ENCODE results near the gene CRB1.
"Not testable (repeated sequence)": the region's sequence is repeated elsewhere in the genome, so short reads cannot be mapped to it uniquely, and the experiment has no call there.

Gene CRB1

GRCh38 chr1:197466813-197467212, 198.8 kb downstream of the CRB1 start:
- FAIRE-seq = no peak

GRCh38 chr1:197467881-197468280, 199.8 kb downstream of the CRB1 start:
- no peak for FAIRE-seq

- FAIRE-seq = no peak
Measured at GRCh38 chr1:197468543-197469175, 200.6 kb downstream of the CRB1 start.

- FAIRE-seq = no peak
Measured at GRCh38 chr1:197469620-197470210, 201.7 kb downstream of the CRB1 start.

GRCh38 chr1:197470330-197470729, 202.3 kb downstream of the CRB1 start:
- no peak for FAIRE-seq

GRCh38 chr1:197471248-197471985, 203.4 kb downstream of the CRB1 start:
- no peak for FAIRE-seq

GRCh38 chr1:197472141-197472540, 204.1 kb downstream of the CRB1 start:
- no peak for FAIRE-seq

- no peak for FAIRE-seq
Measured at GRCh38 chr1:197480446-197480845, 212.4 kb downstream of the CRB1 start.

- FAIRE-seq = no peak
Measured at GRCh38 chr1:197481101-197481500, 213.0 kb downstream of the CRB1 start.

- no peak for FAIRE-seq
Measured at GRCh38 chr1:197485790-197486189, 217.7 kb downstream of the CRB1 start.

GRCh38 chr1:197486946-197487345, 218.9 kb downstream of the CRB1 start:
- no peak for FAIRE-seq

GRCh38 chr1:197491505-197491904, 223.5 kb downstream of the CRB1 start:
- FAIRE-seq = not testable (repeated sequence)

- no peak for FAIRE-seq
Measured at GRCh38 chr1:197496722-197497121, 228.7 kb downstream of the CRB1 start.

- no peak for FAIRE-seq
Measured at GRCh38 chr1:197510691-197511378, 242.8 kb downstream of the CRB1 start.

GRCh38 chr1:197515421-197515820, 247.4 kb downstream of the CRB1 start:
- FAIRE-seq = no peak

GRCh38 chr1:197519741-197520334, 251.8 kb downstream of the CRB1 start:
- peak; percentile 36 for FAIRE-seq

GRCh38 chr1:197521118-197521739, 253.2 kb downstream of the CRB1 start:
- FAIRE-seq = peak; percentile 91

- peak; percentile 99 for FAIRE-seq
Measured at GRCh38 chr1:197526736-197527371, 258.8 kb downstream of the CRB1 start.

All from TTC549 (cell line).